ENCODE data around the gene CCDC34. TPM values are rescaled to one million over a fixed set of nuclear protein-coding genes. Genes with fewer than 3 reads are reported as not detected.

CCDC34 gene
- total RNA-seq, 4 donors from 2014 or later: 1.3 to 10.4 (median 5.2) TPM

GRCh38 chr11:27392278-27393114 is 29.5 kb upstream of the CCDC34 start:
- no peak overlapping the region for H3K4me3 ChIP-seq
- no peaks in the 10 kb centered on the region for H3K27me3 ChIP-seq
- DNase-seq: no peak
- H3K36me3 ChIP-seq: no peaks in the 10 kb centered on the region
- intact Hi-C loops (cut with DNase I): no loop called here
- 50 to 58% methylated on average over 4 of the region's 4 CpGs for WGBS, 2 donors
- peak overlapping the region in 3 of 4 donors; percentile 13 to 75 (median 53) for H3K27ac ChIP-seq
- TF ChIP-seq CTCF (IDR thresholded peaks at IDR 0.05) (no peak), POLR2A (IDR thresholded peaks at IDR 0.05) (no peak)
- no peaks in the 10 kb centered on the region for H3K9me3 ChIP-seq
- H3K4me1 ChIP-seq: peaks cover 5 to 71% (median 28%) of the 10 kb centered on the region in 3 donors

DNA sequence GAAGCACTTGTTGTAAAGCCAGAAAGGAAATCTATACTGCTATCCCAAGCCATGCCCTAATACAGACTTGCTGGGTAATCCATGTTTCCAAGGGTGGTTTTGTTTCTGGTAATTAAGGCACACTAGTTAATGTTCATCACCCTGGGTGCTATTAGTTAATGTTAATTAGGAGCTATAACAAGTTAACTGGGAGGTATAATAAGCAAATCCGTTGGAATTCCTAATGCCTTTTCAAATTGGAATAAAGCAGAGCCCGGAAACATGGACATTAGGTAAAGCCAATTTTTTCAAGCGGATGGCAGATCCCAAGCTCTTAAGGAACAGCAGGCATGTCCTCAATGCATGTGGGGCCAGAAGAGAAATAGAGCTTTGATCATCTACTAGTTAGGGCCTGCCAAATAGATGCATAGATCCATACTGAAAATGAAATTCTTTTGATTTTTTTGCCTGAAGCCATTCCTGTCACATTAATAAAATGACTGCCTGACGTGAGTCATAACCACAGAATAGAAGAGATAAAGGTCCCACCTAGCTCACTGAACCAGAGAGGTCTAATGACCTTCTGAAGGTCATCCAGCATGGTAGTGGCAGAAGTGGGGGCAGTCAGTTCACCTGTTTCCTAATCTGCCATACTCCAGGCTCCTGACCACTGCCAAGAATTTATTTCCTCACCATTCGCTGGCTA is 28.5 kb upstream of the CCDC34 start:
- no peak overlapping the region for H3K4me3 ChIP-seq
- H3K9me3 ChIP-seq: no peaks in the 10 kb centered on the region
- 46 to 55% methylated on average over 5 of the region's 5 CpGs for WGBS, 2 donors
- TF ChIP-seq POLR2A (IDR thresholded peaks at IDR 0.05): no peak
- H3K4me1 ChIP-seq: peaks cover 5 to 61% (median 27%) of the 10 kb centered on the region in 3 donors
- no peak for DNase-seq
- intact Hi-C loops (cut with DNase I): no loop called here
- H3K27me3 ChIP-seq: no peaks in the 10 kb centered on the region
- peak overlapping the region in 3 of 4 donors; percentile 13 to 75 (median 53) for H3K27ac ChIP-seq
- H3K36me3 ChIP-seq: no peaks in the 10 kb centered on the region

GRCh38 chr11:27390318-27391295 is 27.6 kb upstream of the CCDC34 start:
- Histone ChIP-seq H3K27ac (peak overlapping the region in 1 of 4 donors; percentile 53), H3K9me3 (no peaks in the 10 kb centered on the region), H3K4me3 (no peak overlapping the region), H3K27me3 (no peaks in the 10 kb centered on the region), H3K4me1 (peaks cover 5 to 52% (median 25%) of the 10 kb centered on the region in 3 donors), H3K36me3 (no peaks in the 10 kb centered on the region)
- 74 to 76% methylated on average over 6 of the region's 6 CpGs for WGBS, 2 donors
- no peak for TF ChIP-seq CTCF (IDR thresholded peaks at IDR 0.05)
- TF ChIP-seq POLR2A (IDR thresholded peaks at IDR 0.05): no peak
- intact Hi-C loops (cut with DNase I): no loop called here
- no peak for DNase-seq

GRCh38 chr11:27388869-27389268 is 25.9 kb upstream of the CCDC34 start:
- TF ChIP-seq CTCF (IDR thresholded peaks at IDR 0.05) (no peak), POLR2A (IDR thresholded peaks at IDR 0.05) (no peak)
- WGBS, 2 donors: 68 to 71% methylated on average over 1 of the region's 1 CpG
- H3K4me3 ChIP-seq: no peak overlapping the region
- no peaks in the 10 kb centered on the region for H3K27me3 ChIP-seq
- DNase-seq: no peak
- H3K4me1 ChIP-seq: peaks cover 0 to 35% (median 13%) of the 10 kb centered on the region in 3 donors
- no peaks in the 10 kb centered on the region for H3K9me3 ChIP-seq
- no peak overlapping the region for H3K27ac ChIP-seq
- intact Hi-C loops (cut with DNase I): no loop called here
- H3K36me3 ChIP-seq: peaks cover 0 to 14% (median 0%) of the 10 kb centered on the region in 3 donors

DNA sequence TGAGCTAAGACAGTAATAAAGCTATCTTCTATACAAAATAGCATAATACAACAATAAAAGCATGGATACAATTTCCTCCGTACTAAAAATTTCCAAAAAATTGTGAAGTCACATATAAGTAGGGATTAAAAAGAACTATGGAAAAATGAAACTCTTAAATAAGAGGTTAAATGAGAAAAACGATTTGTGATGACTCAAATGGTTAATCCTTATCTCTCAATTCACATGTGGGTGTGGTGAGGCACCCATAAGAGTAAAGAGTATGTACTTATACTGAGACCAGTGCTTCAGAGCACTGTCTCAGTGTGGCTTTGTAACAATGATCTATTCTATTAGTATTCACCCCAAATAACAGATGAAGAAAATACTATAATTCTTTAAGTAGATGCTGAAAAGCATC is 25.0 kb upstream of the CCDC34 start:
- no peak overlapping the region for H3K27ac ChIP-seq
- H3K4me1 ChIP-seq: peaks cover 0 to 26% (median 10%) of the 10 kb centered on the region in 3 donors
- 29 to 55% methylated on average over 2 of the region's 2 CpGs for WGBS, 2 donors
- H3K4me3 ChIP-seq: no peak overlapping the region
- H3K36me3 ChIP-seq: peaks cover 0 to 23% (median 0%) of the 10 kb centered on the region in 3 donors
- intact Hi-C loops (cut with DNase I): no loop called here
- no peaks in the 10 kb centered on the region for H3K9me3 ChIP-seq
- H3K27me3 ChIP-seq: no peaks in the 10 kb centered on the region
- no peak for DNase-seq
- TF ChIP-seq CTCF (IDR thresholded peaks at IDR 0.05) (no peak), POLR2A (IDR thresholded peaks at IDR 0.05) (no peak)

Measured in esophagus squamous epithelium (tissue), 5 donors.